Body of pancreas (tissue), 4 donors: ENCODE measurements around the gene ULK2. TPM values are rescaled to one million over a fixed set of nuclear protein-coding genes. Genes with fewer than 3 reads are reported as not detected.
A peak's percentile ranks its signal among the peaks of the same experiment; 100 is the strongest.

ENCODE experiments used
- ATAC-seq: fragments of 150-250 bp; one replicate; pipeline ENCODE4 v1.9.1; 2016
- DNase-seq, 4 donors: peaks; one replicate each; pipeline ENCODE4 v3.0.0-alpha.2; 2019
- H3K27ac ChIP-seq, 4 donors: fragments of 200-600 bp; sonication (generic); 1 replicate in 3 of 4; 2 replicates in 1 of 4; pipeline versions ENCODE4 v1.5.1 to v1.6.1; 2016 to 2019; ENCODE audit warnings: mild to moderate bottlenecking in 1 of 4, mixed read lengths in 1 of 4, moderate library complexity in 1 of 4
- H3K27me3 ChIP-seq, 2 donors: fragments of 200-600 bp; sonication (generic); one replicate each; pipeline ENCODE4 v1.6.0; 2016; ENCODE audit warnings: mild to moderate bottlenecking in 1 of 2
- H3K36me3 ChIP-seq, 2 donors: fragments of 200-600 bp; sonication (generic); replicated peaks in 1 of 2; 2 replicates each; pipeline ENCODE4 v1.5.1; 2016; ENCODE audit warnings: low read depth in 2 of 2; ENCODE audit not compliant: insufficient read depth in 1 of 2
- H3K4me1 ChIP-seq: fragments of 200-600 bp; sonication (generic); one replicate; pipeline ENCODE4 v1.6.0; 2016
- H3K4me3 ChIP-seq, 2 donors: fragments of 200-600 bp; sonication (generic); 1 replicate in 1 of 2; 2 replicates in 1 of 2; pipeline ENCODE4 v1.5.1; 2016 to 2019
- H3K9me3 ChIP-seq, 3 donors: fragments of 200-600 bp; sonication (generic); 1 replicate in 2 of 3; 2 replicates in 1 of 3; pipeline ENCODE4 v1.5.1; 2016
- POLR2A ChIP-seq, 3 donors: fragments of 450-650 bp; IDR thresholded peaks; one replicate each; pipeline ENCODE4 v1.6.1; 2016; ENCODE audit warnings: antibody characterized with exemption in 3 of 3, mild to moderate bottlenecking in 2 of 3
- whole genome bisulfite sequencing, 2 donors: methylation state at CpG; one replicate each; pipeline ENCODE4 v1.1.5; 2017; 5-methylcytosine and 5-hydroxymethylcytosine counted together
- intact Hi-C: fragments of 100-400 bp; cut with DNase I; formaldehyde crosslinking; loops from one replicate; pipeline ENCODE4 v1.15.1; 2023
- total RNA-seq, 2 donors: library from RNA; depleted of rRNA; stranded (reverse); fragments of >200 nt; gene quantifications; one replicate each; pipeline ENCODE4 v1.1.0, GENCODE V29; 2016
- TF ChIP-seq, protein P1 (sequence below), 7 experiments: fragments of 450-650 bp in 4 of 7; fragments of 200-600 bp in 3 of 7; sonication (generic) in 3 of 7; IDR thresholded peaks; one replicate each; pipeline ENCODE4 v1.5.1; 2016 to 2019; ENCODE audit warnings: antibody characterized with exemption in 7 of 7

Gene ULK2
- total RNA-seq, 2 donors from 2014 or later = 10.1 to 28.3 TPM

- Histone ChIP-seq H3K9me3 (no peaks in the 10 kb centered on the region), H3K4me1 (no peaks in the 10 kb centered on the region)
Observed at GRCh38 chr17:19905502-19905901, 37.8 kb upstream of the ULK2 start.

GRCh38 chr17:19904924-19905323 lies 37.2 kb upstream of the ULK2 start:
- TF ChIP-seq POLR2A (IDR thresholded peaks at IDR 0.05) = no peak
- TF ChIP-seq, protein P1, sequence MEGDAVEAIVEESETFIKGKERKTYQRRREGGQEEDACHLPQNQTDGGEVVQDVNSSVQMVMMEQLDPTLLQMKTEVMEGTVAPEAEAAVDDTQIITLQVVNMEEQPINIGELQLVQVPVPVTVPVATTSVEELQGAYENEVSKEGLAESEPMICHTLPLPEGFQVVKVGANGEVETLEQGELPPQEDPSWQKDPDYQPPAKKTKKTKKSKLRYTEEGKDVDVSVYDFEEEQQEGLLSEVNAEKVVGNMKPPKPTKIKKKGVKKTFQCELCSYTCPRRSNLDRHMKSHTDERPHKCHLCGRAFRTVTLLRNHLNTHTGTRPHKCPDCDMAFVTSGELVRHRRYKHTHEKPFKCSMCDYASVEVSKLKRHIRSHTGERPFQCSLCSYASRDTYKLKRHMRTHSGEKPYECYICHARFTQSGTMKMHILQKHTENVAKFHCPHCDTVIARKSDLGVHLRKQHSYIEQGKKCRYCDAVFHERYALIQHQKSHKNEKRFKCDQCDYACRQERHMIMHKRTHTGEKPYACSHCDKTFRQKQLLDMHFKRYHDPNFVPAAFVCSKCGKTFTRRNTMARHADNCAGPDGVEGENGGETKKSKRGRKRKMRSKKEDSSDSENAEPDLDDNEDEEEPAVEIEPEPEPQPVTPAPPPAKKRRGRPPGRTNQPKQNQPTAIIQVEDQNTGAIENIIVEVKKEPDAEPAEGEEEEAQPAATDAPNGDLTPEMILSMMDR (IDR thresholded peaks at IDR 0.05) = no peak
- Histone ChIP-seq H3K27me3 (no peaks in the 10 kb centered on the region), H3K4me1 (no peaks in the 10 kb centered on the region), H3K4me3 (no peak overlapping the region), H3K27ac (peak overlapping the region in 1 of 4 donors; percentile 15), H3K36me3 (peaks cover 0 to 19% of the 10 kb centered on the region in 2 donors), H3K9me3 (no peaks in the 10 kb centered on the region)
- intact Hi-C loops = no loop called here
- DNase-seq = peak in 2 of 4 donors; percentile 10 to 37
- no peak for ATAC-seq
- 85 to 89% methylated on average over 5 of the region's 5 CpGs for WGBS, 2 donors

More at GRCh38 chr17:19905502-19905901, 37.8 kb upstream of the ULK2 start:
- Histone ChIP-seq H3K27me3 (no peaks in the 10 kb centered on the region), H3K36me3 (peaks cover 0 to 20% of the 10 kb centered on the region in 2 donors), H3K4me3 (no peak overlapping the region), H3K27ac (peak overlapping the region in 1 of 4 donors; percentile 15)
- intact Hi-C loops = no loop called here
- DNase-seq = no peak
- ATAC-seq = no peak
- TF ChIP-seq, protein P1 (IDR thresholded peaks at IDR 0.05) = no peak
- TF ChIP-seq POLR2A (IDR thresholded peaks at IDR 0.05) = no peak
- 65 to 88% methylated on average over 5 of the region's 5 CpGs for WGBS, 2 donors

DNA sequence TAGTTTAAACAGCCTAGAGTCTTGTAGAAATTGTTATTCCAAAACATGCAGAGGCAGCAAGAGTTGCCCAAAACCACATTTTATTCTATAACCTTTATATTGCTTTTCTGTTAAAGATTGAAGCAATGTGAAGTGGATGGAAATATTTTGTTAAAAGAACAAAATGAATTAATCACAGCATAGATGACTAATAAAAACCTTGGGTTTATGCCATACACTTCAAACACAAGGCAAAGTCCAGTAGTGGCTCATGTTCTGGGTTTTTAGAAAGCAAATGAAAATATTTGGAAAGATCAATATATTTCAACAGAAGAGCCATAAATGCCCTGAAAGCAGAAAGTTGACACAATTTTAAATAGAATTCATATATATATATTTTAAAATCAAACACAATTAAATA lies 36.7 kb upstream of the ULK2 start:
- peaks cover 0 to 17% of the 10 kb centered on the region in 2 donors for H3K36me3 ChIP-seq

GRCh38 chr17:19900809-19901208 lies 33.1 kb upstream of the ULK2 start:
- DNase-seq (no peak), ATAC-seq (no peak)
- Histone ChIP-seq H3K27me3 (no peaks in the 10 kb centered on the region), H3K27ac (no peak overlapping the region), H3K9me3 (no peaks in the 10 kb centered on the region), H3K36me3 (peaks cover 0 to 4% of the 10 kb centered on the region in 2 donors), H3K4me1 (no peaks in the 10 kb centered on the region), H3K4me3 (no peak overlapping the region)
- WGBS, 2 donors = 96 to 97% methylated on average over 2 of the region's 2 CpGs
- intact Hi-C loops = no loop called here
- TF ChIP-seq, protein P1 (IDR thresholded peaks at IDR 0.05) = no peak
- no peak for TF ChIP-seq POLR2A (IDR thresholded peaks at IDR 0.05)

More for the DNA sequence above, 36.7 kb upstream of the ULK2 start:
- no peaks in the 10 kb centered on the region for H3K9me3 ChIP-seq
- ATAC-seq (no peak), DNase-seq (no peak)
- no peak for TF ChIP-seq POLR2A (IDR thresholded peaks at IDR 0.05)
- TF ChIP-seq, protein P1 (IDR thresholded peaks at IDR 0.05) = no peak
- H3K27ac ChIP-seq = no peak overlapping the region
- no peaks in the 10 kb centered on the region for H3K4me1 ChIP-seq
- intact Hi-C loops = no loop called here
- H3K4me3 ChIP-seq = no peak overlapping the region
- H3K27me3 ChIP-seq = no peaks in the 10 kb centered on the region

DNA sequence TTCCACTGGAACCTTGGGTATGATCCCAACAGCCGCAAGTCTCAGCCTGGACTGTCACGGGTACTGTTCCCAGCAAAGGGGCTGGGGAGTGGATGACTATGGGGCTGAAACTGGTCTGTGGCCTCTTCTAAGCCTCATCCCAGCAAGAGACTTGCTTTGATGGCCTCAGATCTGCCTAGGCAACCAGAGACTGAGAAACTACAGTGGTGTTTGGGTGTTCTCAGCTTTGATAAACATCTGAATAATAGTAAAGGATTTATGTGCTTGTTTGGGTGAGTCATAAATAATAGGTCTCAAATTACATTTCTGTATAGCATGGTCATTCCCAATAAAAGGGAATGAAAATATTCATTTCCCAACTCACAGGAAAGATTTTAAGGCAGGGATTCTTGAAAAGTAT lies 30.2 kb upstream of the ULK2 start:
- 78 to 82% methylated on average over 2 of the region's 2 CpGs for WGBS, 2 donors
- intact Hi-C loops = no loop called here
- DNase-seq (no peak), ATAC-seq (no peak)
- Histone ChIP-seq H3K36me3 (no peaks in the 10 kb centered on the region), H3K4me1 (no peaks in the 10 kb centered on the region), H3K4me3 (no peak overlapping the region), H3K27me3 (no peaks in the 10 kb centered on the region), H3K27ac (no peak overlapping the region), H3K9me3 (no peaks in the 10 kb centered on the region)
- TF ChIP-seq POLR2A (IDR thresholded peaks at IDR 0.05) = no peak
- TF ChIP-seq, protein P1 (IDR thresholded peaks at IDR 0.05) = no peak
